Lower leg skin (tissue), 4 donors: ENCODE results near the gene KLHDC3. TPM values are rescaled to one million over a fixed set of nuclear protein-coding genes. Genes with fewer than 3 reads are reported as not detected.

Experiments used
- DNase-seq, 2 donors: peaks; one replicate each; pipeline ENCODE4 v3.0.0-alpha.2; 2019; ENCODE audit warnings: low spot score in 2 of 2
- H3K4me3 ChIP-seq: fragments of 200-600 bp; sonication (generic); 2 replicates; pipeline ENCODE4 v1.5.1; 2017; ENCODE audit warnings: mild to moderate bottlenecking, low read depth; ENCODE audit not compliant: poor library complexity, severe bottlenecking
- POLR2A ChIP-seq, 2 donors: fragments of 450-650 bp; IDR thresholded peaks; one replicate each; pipeline ENCODE4 v1.6.1; 2016 to 2017; ENCODE audit warnings: antibody characterized with exemption in 2 of 2, mild to moderate bottlenecking in 1 of 2, moderate library complexity in 1 of 2
- WGBS, 2 donors: methylation state at CpG; one replicate each; pipeline ENCODE4 v1.1.5; 2018; 5-methylcytosine and 5-hydroxymethylcytosine counted together
- intact Hi-C: fragments of 100-400 bp; cut with DNase I; formaldehyde crosslinking; loops from one replicate; pipeline ENCODE4 v1.15.0; 2023; ENCODE audit warnings: low total_unique reads
- total RNA-seq, 4 donors: library from RNA; depleted of rRNA; stranded (reverse); fragments of >200 nt; gene quantifications; one replicate each; pipeline ENCODE4 v1.1.0, GENCODE V29; 2016
- TF ChIP-seq, protein P1 (sequence below), 3 donors: fragments of 450-650 bp; IDR thresholded peaks; one replicate each; pipeline ENCODE4 v1.5.1; 2016; ENCODE audit warnings: antibody characterized with exemption in 3 of 3, mild to moderate bottlenecking in 3 of 3, moderate library complexity in 2 of 3

KLHDC3 gene
- total RNA-seq, 4 donors from 2014 or later: 75.1 to 84.7 (median 79.6) TPM

DNA sequence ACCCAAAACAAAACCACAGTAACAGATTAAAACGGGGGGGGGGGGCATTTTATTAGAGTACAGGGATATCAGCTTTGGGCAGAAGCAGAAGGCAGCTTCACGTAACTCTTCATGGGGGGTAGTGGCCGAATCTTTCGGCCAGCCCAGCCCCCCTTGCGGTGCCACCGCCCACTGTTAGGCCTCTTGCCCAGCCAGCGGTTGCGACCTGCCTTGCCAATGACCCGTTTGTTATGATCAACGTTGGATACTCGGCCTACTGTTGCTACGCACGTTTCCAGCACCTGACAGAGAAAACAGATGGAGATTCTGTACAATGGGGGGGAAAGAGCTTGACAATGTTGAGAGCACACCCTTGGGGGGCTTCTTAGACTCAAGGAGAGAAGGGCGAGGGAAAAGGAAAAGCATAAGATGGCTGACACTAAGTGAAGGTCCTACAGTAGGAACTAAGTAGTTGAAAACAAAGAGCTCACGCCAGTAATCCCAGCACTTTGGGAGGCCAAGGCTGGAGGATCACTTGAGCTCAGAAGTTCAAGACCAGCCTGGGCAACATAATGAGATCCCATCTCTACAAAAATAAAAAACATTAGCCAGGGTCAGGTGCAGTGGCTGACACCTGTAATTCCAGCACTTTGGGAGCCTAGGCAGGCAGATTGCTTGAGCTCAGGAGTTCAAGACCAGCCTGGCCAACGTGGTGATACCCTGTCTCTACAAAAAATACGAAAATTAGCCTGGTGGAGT, 40.3 kb downstream of the KLHDC3 start:
- no peak for DNase-seq
- TF ChIP-seq, protein P1, sequence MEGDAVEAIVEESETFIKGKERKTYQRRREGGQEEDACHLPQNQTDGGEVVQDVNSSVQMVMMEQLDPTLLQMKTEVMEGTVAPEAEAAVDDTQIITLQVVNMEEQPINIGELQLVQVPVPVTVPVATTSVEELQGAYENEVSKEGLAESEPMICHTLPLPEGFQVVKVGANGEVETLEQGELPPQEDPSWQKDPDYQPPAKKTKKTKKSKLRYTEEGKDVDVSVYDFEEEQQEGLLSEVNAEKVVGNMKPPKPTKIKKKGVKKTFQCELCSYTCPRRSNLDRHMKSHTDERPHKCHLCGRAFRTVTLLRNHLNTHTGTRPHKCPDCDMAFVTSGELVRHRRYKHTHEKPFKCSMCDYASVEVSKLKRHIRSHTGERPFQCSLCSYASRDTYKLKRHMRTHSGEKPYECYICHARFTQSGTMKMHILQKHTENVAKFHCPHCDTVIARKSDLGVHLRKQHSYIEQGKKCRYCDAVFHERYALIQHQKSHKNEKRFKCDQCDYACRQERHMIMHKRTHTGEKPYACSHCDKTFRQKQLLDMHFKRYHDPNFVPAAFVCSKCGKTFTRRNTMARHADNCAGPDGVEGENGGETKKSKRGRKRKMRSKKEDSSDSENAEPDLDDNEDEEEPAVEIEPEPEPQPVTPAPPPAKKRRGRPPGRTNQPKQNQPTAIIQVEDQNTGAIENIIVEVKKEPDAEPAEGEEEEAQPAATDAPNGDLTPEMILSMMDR (IDR thresholded peaks at IDR 0.05): no peak
- no peak for TF ChIP-seq POLR2A (IDR thresholded peaks at IDR 0.05)
- no peak overlapping the region for H3K4me3 ChIP-seq
- 66 to 72% methylated on average over 17 of the region's 17 CpGs for WGBS, 2 donors
- intact Hi-C loops: no loop called here

DNA sequence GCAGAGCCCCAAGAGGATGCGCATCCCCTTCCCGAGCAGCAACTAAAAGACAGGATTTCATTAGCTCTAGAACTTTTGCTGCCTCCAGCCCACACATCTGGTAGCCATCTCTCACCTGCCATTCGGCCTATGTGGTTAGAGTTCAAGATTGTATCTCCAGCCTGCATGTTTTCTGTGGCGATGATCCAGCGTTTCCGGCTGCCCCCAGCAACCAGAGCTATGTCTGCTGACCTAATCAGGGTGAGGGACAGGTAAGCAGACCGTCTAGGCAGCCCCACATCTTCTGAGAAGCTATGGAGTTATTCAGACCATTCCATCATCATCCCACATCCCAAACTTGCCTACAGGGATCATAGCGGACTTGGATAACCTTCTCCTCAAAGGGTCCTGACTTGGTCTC, 41.9 kb downstream of the KLHDC3 start:
- TF ChIP-seq, protein P1 (IDR thresholded peaks at IDR 0.05): no peak
- no peak for TF ChIP-seq POLR2A (IDR thresholded peaks at IDR 0.05)
- intact Hi-C loops: no loop called here
- WGBS, 2 donors: 78 to 83% methylated on average over 8 of the region's 8 CpGs
- no peak for DNase-seq
- H3K4me3 ChIP-seq: no peak overlapping the region

DNA sequence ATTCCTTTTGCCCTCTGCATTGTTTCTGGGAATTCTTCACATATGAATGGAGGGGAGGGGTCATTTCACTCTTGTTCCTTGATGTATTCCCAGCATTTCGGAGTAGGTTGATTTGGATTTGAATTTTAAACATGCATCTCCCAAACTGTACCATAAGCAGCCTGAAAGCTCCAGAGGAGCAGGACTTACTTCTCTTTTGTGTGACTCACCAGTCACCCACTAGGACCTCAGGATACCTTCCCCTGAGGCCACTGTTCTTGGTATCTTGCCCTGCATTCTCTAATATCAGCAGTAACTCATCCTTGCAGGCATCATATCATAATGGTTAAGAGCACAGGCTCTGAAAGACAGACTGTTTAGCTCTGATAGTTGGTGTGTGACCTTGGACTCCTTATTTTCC, 44.5 kb downstream of the KLHDC3 start:
- intact Hi-C loops: no loop called here
- no peak for DNase-seq
- H3K4me3 ChIP-seq: peak overlapping the region; percentile 94
- 63 to 76% methylated on average over 1 of the region's 1 CpG for WGBS, 2 donors
- no peak for TF ChIP-seq POLR2A (IDR thresholded peaks at IDR 0.05)
- TF ChIP-seq, protein P1 (IDR thresholded peaks at IDR 0.05): no peak

DNA sequence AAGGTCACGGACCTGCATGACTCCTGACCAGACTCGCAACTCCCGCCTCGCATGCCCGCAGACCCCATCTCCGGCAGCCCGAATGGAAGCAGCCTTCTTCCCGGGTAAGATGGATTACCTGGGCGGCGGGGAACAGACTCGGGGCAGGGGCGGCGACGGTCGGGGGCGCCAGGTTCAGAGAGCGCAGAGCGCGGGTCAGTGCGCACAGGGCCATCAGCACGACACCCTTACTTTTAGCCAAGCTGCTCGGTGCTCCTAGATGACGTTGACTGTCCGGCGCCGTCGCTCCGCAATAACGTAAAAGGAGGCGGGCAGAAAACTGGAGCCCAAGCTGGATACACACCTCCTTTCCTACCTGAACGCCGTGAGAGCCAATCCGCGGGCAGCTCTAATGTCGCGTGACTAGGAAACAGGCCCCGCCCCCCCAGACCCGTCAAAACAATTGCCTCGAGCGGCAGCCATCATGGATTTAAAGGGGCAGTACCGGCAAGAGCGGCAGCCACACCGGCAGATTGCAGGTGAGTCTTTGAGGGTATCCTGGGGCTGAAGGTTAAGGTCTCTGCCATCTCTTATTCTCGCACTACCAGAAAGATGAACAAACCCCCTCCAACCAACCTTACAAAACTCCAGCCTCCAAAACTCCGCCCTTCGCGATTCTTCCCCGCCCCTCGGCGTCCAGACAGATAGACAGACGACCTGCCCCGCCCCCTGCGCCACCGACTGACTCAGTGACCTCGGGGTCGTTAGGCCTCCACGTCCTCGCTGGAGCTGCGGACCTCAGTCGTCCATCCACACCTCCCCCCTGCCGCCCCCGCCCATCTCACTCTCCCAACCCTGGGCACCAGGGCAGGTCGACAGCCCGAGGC, 45.4 kb downstream of the KLHDC3 start, which contains the start of the genes KLC4 and MRPL2:
TSS of gene KLC4 (plus strand) at position 464 of the 866 bp plus-strand sequence. CDS start 1,705 bp downstream, outside the sequence.
TSS of gene MRPL2 (minus strand) at position 267 of the 866 bp plus-strand sequence. CDS start at position 214, 53 bp downstream.
- DNase-seq: peak; percentile 99 to 100
- WGBS, 2 donors: 1% methylated on average over 44 to 62 of the region's 64 CpGs
- TF ChIP-seq POLR2A (IDR thresholded peaks at IDR 0.05): peak in 1 of 2 donors; percentile 49
- TF ChIP-seq, protein P1 (IDR thresholded peaks at IDR 0.05): no peak
- intact Hi-C loops: no loop called here
- H3K4me3 ChIP-seq: peak within 1 kb of the TSS; percentile 94

DNA sequence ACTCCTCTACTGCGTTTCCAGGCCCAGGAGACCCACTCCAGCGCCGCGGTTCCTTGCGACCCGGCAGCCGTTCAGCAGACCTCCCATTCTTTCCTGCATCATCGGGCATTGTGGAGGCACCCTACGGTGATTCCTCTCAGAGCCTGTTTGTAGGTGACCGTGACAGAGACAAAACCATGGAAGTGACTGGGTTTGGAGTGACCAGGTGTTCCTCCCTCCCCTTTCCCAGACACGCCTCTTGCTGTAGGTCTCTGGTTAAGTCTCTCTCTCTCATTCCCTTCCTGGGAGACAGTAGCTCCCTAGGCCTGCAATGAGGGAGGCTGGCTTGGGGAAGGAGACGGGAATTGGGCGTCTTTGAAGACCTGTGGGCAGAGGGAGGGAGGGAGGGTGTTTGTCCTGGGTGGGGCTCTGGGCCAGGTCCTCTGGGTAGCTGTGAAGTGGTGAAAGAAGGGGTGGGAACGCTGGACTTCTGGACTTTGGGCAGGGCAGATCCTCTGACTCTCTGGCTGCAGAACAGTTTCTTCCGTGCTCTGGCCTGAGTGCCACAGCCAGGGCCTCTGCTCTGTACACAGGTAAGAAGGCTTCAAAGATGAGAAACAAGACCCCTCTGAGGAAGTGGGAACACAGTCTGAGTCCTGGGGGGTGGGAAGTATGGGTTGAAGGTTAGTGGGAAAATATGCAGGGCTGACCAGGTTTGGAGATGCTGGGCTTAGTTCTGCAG, 46.1 kb downstream of the KLHDC3 start:
- TF ChIP-seq, protein P1 (IDR thresholded peaks at IDR 0.05): no peak
- no peak for TF ChIP-seq POLR2A (IDR thresholded peaks at IDR 0.05)
- intact Hi-C loops: no loop called here
- no peak for DNase-seq
- peak overlapping the region; percentile 58 for H3K4me3 ChIP-seq
- WGBS, 2 donors: 9 to 10% methylated on average over 13 to 15 of the region's 15 CpGs
